Cardiac fibroblast (primary cell): ENCODE data around the gene UNC45B.
"Not testable (repeated sequence)": the region's sequence is repeated elsewhere in the genome, so short reads cannot be mapped to it uniquely, and the experiment has no call there.

Source experiments
- DNase-seq, 2 donors: peaks; one replicate each; pipeline versions ENCODE4 v3.0.0 to v3.0.0-alpha.2; 2010; ENCODE audit warnings: low read depth in 2 of 2
- H3K4me3 ChIP-seq, 2 donors: replicated peaks in 1 of 2; 1 replicate in 1 of 2; 2 replicates in 1 of 2; pipeline ENCODE4 v1.5.1; 2011; ENCODE audit warnings: low read depth in 2 of 2, low read length in 2 of 2, mild to moderate bottlenecking in 2 of 2, moderate library complexity in 1 of 2
- CTCF ChIP-seq: IDR thresholded peaks from one replicate; pipeline ENCODE4 v1.5.1; 2011; ENCODE audit warnings: low read depth, mild to moderate bottlenecking, low read length, inconsistent platforms

UNC45B gene

GRCh38 chr17:35170968-35171771 is 23.6 kb downstream of the UNC45B start:
- TF ChIP-seq CTCF: peak; percentile 14
- H3K4me3 ChIP-seq: no peak overlapping the region
- DNase-seq: peak; percentile 43 to 56

- DNase-seq: peak; percentile 9 to 43
Measured at GRCh38 chr17:35171834-35172233, 24.2 kb downstream of the UNC45B start.

GRCh38 chr17:35172321-35172720 is 24.7 kb downstream of the UNC45B start:
- not testable (repeated sequence) for DNase-seq, H3K4me3 ChIP-seq

More at GRCh38 chr17:35171834-35172233, 24.2 kb downstream of the UNC45B start:
- TF ChIP-seq CTCF: no peak
- no peak overlapping the region for H3K4me3 ChIP-seq

- no peak overlapping the region for H3K4me3 ChIP-seq
- no peak for TF ChIP-seq CTCF
- no peak for DNase-seq
Measured at GRCh38 chr17:35174835-35175334, 27.3 kb downstream of the UNC45B start.

GRCh38 chr17:35175638-35176415 is 28.2 kb downstream of the UNC45B start:
- no peak overlapping the region for H3K4me3 ChIP-seq
- DNase-seq: no peak
- TF ChIP-seq CTCF: no peak

- no peak for TF ChIP-seq CTCF
- DNase-seq: no peak
- no peak overlapping the region for H3K4me3 ChIP-seq
Measured at GRCh38 chr17:35176897-35177296, 29.3 kb downstream of the UNC45B start.

GRCh38 chr17:35179379-35179778 is 31.8 kb downstream of the UNC45B start:
- H3K4me3 ChIP-seq, DNase-seq: not testable (repeated sequence)
